NCI-H1930 (cell line): ENCODE measurements around the gene PDLIM5.
"Not testable (repeated sequence)": the region's sequence is repeated elsewhere in the genome, so short reads cannot be mapped to it uniquely, and the experiment has no call there.

Source experiments
- DNase-seq, 2 experiments: peaks; one replicate each; lab custom pipeline; 2025; lab: John Stamatoyannopoulos, UW

The PDLIM5 gene

GRCh38 chr4:94451695-94452475 is at the start of gene PDLIM5:
Gene PDLIM5 (plus strand): TSS chr4:94451942. CDS start chr4:94455289, 3,347 bp downstream.
- peak; percentile 76 to 85 for DNase-seq

GRCh38 chr4:94402439-94402838 is 49.3 kb upstream of the PDLIM5 start:
- not testable (repeated sequence) for DNase-seq

GRCh38 chr4:94403751-94404150 is 48.0 kb upstream of the PDLIM5 start:
- DNase-seq, result no peak

- DNase-seq, result peak; percentile 3 to 44
Observed at GRCh38 chr4:94406668-94407437, 44.9 kb upstream of the PDLIM5 start.

- no peak for DNase-seq
Observed at GRCh38 chr4:94407846-94408245, 43.9 kb upstream of the PDLIM5 start.

- no peak for DNase-seq
Observed at GRCh38 chr4:94408549-94409374, 43.0 kb upstream of the PDLIM5 start.

- no peak for DNase-seq
Observed at GRCh38 chr4:94409375-94409679, 42.4 kb upstream of the PDLIM5 start.

GRCh38 chr4:94409962-94410361 is 41.8 kb upstream of the PDLIM5 start:
- no peak for DNase-seq

GRCh38 chr4:94410678-94411206 is 41.0 kb upstream of the PDLIM5 start:
- DNase-seq, result no peak

GRCh38 chr4:94411296-94411695 is 40.4 kb upstream of the PDLIM5 start:
- no peak for DNase-seq

- no peak for DNase-seq
Observed at GRCh38 chr4:94412019-94412657, 39.6 kb upstream of the PDLIM5 start.

- no peak for DNase-seq
Observed at GRCh38 chr4:94412658-94413038, 39.1 kb upstream of the PDLIM5 start.

GRCh38 chr4:94413085-94413840 is 38.5 kb upstream of the PDLIM5 start:
- DNase-seq, result no peak

GRCh38 chr4:94414907-94415306 is 36.8 kb upstream of the PDLIM5 start:
- no peak for DNase-seq

- no peak for DNase-seq
Observed at GRCh38 chr4:94415448-94415847, 36.3 kb upstream of the PDLIM5 start.

- DNase-seq, result no peak
Observed at GRCh38 chr4:94416335-94416734, 35.4 kb upstream of the PDLIM5 start.

GRCh38 chr4:94416981-94417380 is 34.8 kb upstream of the PDLIM5 start:
- DNase-seq, result no peak

- DNase-seq, result no peak
Observed at GRCh38 chr4:94419549-94419948, 32.2 kb upstream of the PDLIM5 start.

GRCh38 chr4:94419956-94420355 is 31.8 kb upstream of the PDLIM5 start:
- no peak for DNase-seq

- DNase-seq, result no peak
Observed at GRCh38 chr4:94420356-94420755, 31.4 kb upstream of the PDLIM5 start.

GRCh38 chr4:94426783-94427182 is 25.0 kb upstream of the PDLIM5 start:
- DNase-seq, result no peak
